NCI-H2227 treated with DMSO at 0.1 percent for 48 hours (cell line): ENCODE measurements around the gene HDAC9.

ENCODE experiments used
- DNase-seq: peaks from one replicate; lab custom pipeline; 2025; lab: John Stamatoyannopoulos, UW

HDAC9 gene

DNA sequence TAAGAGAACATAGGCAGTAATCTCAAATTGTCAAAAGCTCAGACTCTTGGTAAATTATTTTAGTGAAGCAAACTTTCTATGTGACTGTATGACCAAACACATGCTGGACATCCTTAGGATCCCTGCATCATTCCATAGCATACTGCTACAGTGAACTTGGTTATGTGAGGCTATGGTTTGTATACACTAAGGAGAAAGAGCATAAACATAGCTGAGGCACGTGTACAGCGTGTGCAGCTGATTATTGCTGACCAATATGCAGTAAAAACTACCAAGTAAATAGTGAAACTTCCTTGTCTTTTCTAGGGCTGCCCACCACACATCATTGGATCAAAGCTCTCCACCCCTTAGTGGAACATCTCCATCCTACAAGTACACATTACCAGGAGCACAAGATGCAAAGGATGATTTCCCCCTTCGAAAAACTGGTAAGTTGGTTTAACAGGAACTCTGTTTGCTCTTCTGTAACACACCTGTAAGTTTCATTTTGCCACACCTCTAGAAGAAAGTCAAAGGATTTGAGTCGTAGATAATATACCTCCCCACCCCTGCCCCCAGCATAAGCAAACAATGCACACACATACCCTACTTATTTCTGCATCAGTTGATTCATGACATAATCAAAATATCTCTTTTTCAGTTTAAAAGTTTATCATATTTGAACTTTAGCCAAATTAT lies 98.2 kb downstream of the HDAC9 start:
- no peak for DNase-seq

DNA sequence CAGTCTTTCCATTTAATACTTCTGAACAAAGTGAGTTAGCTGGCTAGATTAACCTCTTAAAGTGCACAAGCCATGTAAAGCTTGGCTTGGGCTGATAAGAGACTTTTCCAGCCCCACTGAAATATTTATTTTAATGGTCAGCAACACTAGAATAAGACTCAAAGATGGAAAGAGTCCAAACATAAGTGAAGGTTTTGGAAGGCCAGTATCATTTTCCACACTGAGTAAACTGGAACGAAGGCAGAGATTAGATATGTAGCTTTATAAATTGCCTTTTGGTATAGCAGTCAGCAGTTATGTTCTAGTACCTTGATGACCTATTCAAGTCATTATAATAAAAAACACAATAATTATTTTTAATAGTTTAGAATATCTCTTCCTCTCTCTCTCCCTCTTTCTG lies 102.2 kb downstream of the HDAC9 start:
- DNase-seq, result no peak

GRCh38 chr7:18607025-18607424 lies 111.5 kb downstream of the HDAC9 start:
- DNase-seq, result no peak

DNA sequence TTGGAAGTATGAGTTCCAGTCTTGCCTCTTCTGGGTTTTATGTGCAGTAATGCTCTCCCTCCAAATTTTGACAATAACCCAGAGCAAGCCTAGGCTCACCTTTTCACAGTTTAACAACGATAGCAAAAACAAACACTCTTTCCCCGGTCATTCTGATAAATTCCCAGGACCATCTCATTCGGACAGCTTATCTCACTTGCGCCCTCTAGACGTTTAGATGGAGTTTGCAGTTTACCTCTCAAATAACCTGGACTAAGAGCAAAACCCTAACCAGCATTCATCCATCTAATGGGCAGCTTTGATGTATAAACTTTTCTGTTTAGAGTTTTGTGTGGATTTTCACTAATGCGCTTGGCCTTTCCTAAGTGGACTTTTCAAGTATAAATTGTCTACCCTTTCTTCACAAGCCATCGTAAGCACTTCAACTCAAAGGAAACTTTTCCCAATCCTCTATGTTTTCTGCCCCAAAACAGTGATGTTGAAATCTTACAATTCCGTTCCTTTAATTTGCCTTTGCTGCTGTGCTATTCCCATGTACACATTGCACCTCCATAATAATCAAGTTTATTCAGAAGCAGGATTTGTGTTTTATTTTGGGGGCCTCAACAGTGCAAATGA lies 114.9 kb downstream of the HDAC9 start:
- peak; percentile 20 for DNase-seq

DNA sequence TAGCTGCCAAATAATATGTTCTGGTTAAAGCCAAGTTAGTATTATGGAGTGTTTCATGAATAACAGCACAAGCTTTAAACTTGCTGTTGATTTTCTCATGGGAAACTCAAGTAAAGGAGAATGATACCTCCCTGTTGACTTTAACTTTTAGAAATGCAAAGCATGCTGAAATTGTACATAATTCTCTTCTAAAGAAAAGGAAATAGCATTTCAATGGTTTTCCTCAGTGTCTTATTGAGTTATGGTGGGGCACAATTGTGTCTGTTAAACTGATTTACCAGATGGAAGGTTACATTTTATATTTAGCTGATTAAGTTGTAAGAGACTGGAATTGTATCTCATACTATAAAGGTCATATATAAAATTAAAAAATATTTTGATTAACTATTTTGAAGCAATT lies 119.3 kb downstream of the HDAC9 start:
- no peak for DNase-seq

GRCh38 chr7:18619311-18619710 lies 123.8 kb downstream of the HDAC9 start:
- DNase-seq, result no peak

DNA sequence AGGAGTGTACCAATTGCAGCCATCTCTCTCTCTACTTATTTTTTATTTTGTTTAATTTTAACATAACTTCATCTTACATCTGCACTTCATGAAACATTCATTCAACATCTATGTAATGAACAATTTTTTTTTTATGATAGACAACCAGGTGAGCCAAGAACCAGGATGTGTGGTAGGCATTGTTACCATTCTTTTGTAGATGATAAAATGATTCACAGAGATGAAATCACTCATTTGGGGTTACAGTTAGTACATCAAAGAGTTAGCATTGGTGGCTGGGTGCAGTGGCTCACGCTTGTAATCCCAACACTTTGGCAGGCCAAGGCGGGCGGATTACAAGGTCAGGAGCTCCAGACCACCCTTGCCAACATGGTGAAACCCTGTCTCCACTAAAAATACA lies 127.8 kb downstream of the HDAC9 start:
- no peak for DNase-seq

GRCh38 chr7:18624459-18624858 lies 128.9 kb downstream of the HDAC9 start:
- DNase-seq, result no peak

- DNase-seq, result no peak
Observed at GRCh38 chr7:18626086-18626485, 130.5 kb downstream of the HDAC9 start.

GRCh38 chr7:18626717-18627116 lies 131.2 kb downstream of the HDAC9 start:
- DNase-seq, result no peak

- DNase-seq, result no peak
Observed at GRCh38 chr7:18637516-18637915, 142.0 kb downstream of the HDAC9 start.

DNA sequence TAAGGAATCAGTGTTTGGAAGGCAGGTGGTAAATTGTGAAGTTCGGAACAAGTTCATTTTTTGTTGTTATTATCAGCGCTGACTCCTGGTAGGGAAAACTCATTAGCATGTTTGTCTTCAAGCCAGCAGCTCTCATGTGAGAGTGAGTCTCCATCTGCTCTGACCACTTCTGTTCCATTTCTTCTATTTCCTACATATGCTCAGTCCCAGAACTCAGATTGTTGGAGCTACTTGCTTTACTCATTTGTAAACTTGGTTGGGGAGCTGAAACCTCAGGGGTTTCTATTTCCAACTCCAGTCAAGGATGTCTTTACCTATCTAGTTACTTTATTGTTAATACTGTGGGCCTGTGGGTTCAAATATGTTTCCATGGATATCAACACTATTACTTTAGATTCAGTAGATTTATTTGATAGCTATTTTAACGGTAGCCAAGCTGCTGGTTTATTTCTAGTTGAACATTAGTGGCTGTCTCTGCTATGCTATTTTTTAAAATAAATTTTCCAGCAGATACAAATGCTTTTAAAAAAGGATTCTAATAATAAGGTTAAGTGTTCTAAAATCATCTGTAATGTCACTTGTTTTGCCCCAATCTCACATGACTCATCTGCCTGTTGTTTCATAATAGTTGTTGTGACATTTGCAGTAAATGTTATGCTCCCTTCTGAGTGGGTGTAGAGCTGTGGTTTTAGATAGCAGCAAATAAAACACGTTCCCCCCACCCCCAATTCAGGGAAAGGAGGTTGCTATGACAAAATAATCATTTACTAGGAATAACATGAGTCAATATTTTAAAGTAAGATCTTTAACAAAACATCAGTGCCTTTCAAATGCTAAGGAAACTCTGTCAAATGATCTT lies 143.3 kb downstream of the HDAC9 start:
- DNase-seq, result no peak

DNA sequence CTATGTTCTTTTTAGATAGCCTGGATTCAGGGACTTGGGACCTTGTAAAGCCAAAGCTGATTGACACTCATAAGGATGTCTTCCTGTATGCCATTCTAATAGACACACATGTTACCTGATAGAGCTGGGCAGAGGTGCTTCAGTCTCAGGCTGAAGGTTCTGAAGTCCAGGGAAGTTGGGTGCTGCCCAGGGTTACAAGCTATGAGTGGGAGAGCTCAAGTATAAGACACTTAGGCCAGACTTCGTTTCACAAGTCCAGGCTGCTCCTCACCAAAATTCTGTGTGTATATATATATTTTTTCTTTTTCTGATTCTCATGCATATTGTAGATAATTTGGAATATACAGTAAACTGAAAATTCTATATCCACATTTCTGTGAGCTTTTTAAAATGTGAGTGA lies 144.2 kb downstream of the HDAC9 start:
- no peak for DNase-seq

DNA sequence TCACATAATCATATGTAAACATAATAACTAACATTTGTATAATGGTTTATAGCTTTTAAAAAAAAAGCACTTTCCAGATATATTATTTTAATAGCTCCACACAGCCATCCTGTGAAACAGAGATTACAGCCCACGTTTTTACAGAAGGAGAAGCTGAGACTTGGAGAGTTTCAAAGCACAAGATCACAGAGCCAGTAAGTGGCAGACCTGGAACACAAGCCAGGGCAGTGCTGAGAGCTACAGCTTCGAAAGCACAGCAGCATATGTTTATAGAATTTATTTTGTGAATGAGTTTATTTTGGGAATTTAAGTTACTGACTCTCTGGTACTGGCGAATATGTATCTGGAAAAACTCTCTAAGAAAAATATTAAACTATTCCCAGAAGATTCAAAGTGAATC lies 149.4 kb downstream of the HDAC9 start:
- DNase-seq, result no peak

DNA sequence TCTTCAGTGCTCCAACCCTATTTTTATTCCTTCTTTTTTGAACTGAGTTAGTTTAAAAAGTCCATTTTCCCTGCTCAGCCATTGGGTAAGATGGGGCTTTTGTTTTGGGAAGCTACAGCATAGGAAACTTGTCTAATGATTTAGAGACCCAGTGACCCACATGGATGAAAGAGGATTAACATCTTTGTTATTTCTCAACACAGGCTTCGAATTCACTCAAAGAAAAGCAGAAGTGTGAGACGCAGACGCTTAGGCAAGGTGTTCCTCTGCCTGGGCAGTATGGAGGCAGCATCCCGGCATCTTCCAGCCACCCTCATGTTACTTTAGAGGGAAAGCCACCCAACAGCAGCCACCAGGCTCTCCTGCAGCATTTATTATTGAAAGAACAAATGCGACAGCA lies 152.0 kb downstream of the HDAC9 start:
- DNase-seq, result no peak

DNA sequence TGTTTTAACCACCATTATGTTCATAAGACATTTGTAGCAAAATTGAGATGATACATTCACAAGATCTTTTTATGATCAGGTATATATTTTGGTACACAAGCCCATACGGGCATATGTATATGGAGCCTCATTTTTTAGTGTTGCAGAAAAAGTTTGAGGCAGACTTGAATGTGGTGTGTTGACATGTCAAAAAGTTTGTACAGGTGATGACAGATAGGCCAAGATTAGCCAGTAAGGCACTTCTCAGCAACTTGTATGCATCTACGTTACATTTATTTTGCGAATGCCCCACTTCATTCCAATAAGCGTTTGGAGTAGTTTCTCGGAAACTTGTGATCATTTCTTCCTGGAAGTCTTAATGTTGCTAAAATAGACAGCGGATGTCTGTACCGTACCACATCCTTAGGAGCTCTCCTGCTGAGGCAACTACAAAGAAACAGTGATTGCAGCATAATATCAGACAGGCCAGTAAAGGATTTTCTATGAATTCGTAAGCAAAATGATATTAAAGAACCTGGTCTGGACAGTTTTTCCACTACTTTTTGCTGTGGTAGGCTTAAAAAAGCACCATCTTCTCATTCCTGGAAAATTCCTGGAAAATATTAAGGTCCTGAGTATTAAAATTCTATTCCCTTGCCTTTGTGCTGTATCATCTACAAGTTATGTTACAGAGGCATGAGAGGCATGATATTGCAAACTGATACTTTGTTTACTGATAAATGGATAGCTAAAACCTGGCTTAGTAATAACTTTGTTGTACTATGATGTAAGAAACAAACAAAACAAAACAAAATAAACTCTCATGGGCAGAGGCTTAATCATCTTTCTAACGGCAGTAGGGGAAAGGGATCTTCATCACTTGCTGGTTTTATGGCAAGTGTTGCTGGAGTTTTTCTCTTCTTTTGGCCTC lies 153.6 kb downstream of the HDAC9 start:
- DNase-seq, result no peak

DNA sequence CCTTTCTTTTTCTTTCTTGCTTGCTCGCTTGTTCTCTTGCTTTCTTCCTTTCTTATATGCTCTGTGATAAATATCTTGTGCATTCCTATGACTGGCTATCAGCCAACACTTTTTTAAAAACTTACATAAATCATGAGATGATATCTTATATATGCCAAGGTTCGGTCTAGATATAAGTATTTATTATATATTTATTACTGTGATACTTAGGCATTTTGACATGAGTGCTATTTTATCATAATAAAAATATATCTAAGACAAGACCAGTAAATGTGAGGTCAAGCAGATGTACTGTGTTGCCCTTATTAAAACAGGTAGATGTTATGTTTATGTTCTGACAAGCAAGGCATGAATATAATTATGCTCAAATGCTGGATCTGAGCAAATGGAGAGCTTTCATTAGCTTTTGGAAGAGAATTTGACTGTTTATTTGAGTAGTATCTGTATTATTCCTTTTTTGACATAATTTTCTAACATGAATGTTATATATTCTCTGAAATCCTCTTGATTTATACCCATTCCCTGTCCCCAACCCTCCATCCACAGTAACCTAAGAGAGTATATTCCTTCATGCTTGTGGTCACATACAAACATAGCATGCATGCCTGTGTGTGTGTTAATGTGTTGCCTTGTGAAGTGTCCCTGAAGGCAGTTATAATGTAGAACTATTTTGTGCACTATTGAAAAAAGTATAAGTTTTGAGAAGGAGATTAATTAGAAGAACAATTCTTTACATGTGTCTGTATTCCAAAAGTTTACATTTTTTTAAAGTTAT lies 158.0 kb downstream of the HDAC9 start:
- DNase-seq, result no peak

- DNase-seq, result no peak
Observed at GRCh38 chr7:18654709-18655108, 159.2 kb downstream of the HDAC9 start.

DNA sequence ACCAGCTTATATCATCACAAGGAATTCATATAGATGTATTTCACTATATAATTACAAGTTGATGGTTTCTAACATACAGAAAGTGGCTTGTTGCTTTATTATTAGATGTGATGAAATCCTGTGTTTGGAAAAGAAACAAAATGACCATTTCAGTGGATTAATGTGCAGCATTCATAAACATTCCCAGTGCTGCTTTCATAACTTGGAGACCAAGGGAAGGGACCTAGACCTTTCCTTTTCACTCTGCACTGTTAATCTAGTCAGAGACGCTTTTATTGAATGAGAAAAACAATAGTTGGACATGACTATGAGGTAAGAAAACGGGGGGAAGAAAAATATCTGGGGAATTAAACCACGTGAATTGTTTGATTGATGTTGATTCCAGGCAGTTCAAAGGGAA lies 160.0 kb downstream of the HDAC9 start:
- no peak for DNase-seq

- DNase-seq, result no peak
Observed at GRCh38 chr7:18655912-18656311, 160.4 kb downstream of the HDAC9 start.

- no peak for DNase-seq
Observed at GRCh38 chr7:18656362-18656761, 160.8 kb downstream of the HDAC9 start.
